HEK293T (cell line): ENCODE measurements around the gene CD36.

Experiments used
- ARNT ChIP-seq: fragments of 450-650 bp; IDR thresholded peaks from 2 replicates; pipeline ENCODE4 v1.6.1; 2017; ENCODE audit warnings: mild to moderate bottlenecking
- BHLHE40 ChIP-seq: fragments of 450-650 bp; IDR thresholded peaks from 2 replicates; pipeline ENCODE4 v1.6.1; 2016; ENCODE audit warnings: mild to moderate bottlenecking, moderate library complexity, borderline replicate concordance
- CTBP1 ChIP-seq: fragments of 450-650 bp; IDR thresholded peaks from 2 replicates; pipeline ENCODE4 v1.6.1; 2016; ENCODE audit warnings: borderline replicate concordance
- ELF4 ChIP-seq: fragments of 450-650 bp; IDR thresholded peaks from 2 replicates; pipeline ENCODE4 v1.6.1; 2017; ENCODE audit warnings: antibody characterized with exemption
- FOXA1 ChIP-seq: fragments of 450-650 bp; IDR thresholded peaks from 2 replicates; pipeline ENCODE4 v1.6.1; 2016; ENCODE audit warnings: mild to moderate bottlenecking
- FOXM1 ChIP-seq: fragments of 450-650 bp; IDR thresholded peaks from 2 replicates; pipeline ENCODE4 v1.6.1; 2017; ENCODE audit warnings: mild to moderate bottlenecking, borderline replicate concordance
- L3MBTL2 ChIP-seq: fragments of 450-650 bp; conservative IDR thresholded peaks from 2 replicates; pipeline ENCODE4 v1.6.1; 2016; ENCODE audit warnings: mild to moderate bottlenecking
- LEF1 ChIP-seq: fragments of 450-650 bp; IDR thresholded peaks from 2 replicates; pipeline ENCODE4 v1.6.1; 2017; ENCODE audit warnings: mild to moderate bottlenecking, borderline replicate concordance
- NFRKB ChIP-seq: fragments of 450-650 bp; IDR thresholded peaks from 2 replicates; pipeline ENCODE4 v1.6.1; 2016; ENCODE audit warnings: mild to moderate bottlenecking, moderate library complexity
- PKNOX1 ChIP-seq: fragments of 450-650 bp; IDR thresholded peaks from 2 replicates; pipeline ENCODE4 v1.6.1; 2016
- SP1 ChIP-seq: fragments of 450-650 bp; IDR thresholded peaks from 2 replicates; pipeline ENCODE4 v1.6.1; 2017
- ZNF384 ChIP-seq: fragments of 450-650 bp; IDR thresholded peaks from 2 replicates; pipeline ENCODE4 v1.6.1; 2016

- TF ChIP-seq FOXM1 (no peak), CTBP1 (no peak), LEF1 (no peak), PKNOX1 (no peak), FOXA1 (no peak), BHLHE40 (no peak), SP1 (no peak), L3MBTL2 (no peak), ELF4 (no peak), ARNT (no peak), NFRKB (no peak), ZNF384 (no peak)
These were observed 11.6 kb downstream of the CD36 start for GRCh38 chr7:80650030-80650429.
